Measurements from ENCODE around the gene RAPGEF3.

GRCh38 chr12:47725893-47726292, 32.8 kb downstream of the RAPGEF3 start:
- TF ChIP-seq CTCF (IDR thresholded peaks at IDR 0.05) = no peak
- TF ChIP-seq POLR2AphosphoS5 (IDR thresholded peaks at IDR 0.05) = no peak

Data from esophagus muscularis mucosa (tissue), 3 donors.